ENCODE data around the gene KISS1R. TPM values are rescaled to one million over a fixed set of nuclear protein-coding genes. Genes with fewer than 3 reads are reported as not detected.

The KISS1R gene
- total and polyA plus RNA-seq, 4 donors = not detected

DNA sequence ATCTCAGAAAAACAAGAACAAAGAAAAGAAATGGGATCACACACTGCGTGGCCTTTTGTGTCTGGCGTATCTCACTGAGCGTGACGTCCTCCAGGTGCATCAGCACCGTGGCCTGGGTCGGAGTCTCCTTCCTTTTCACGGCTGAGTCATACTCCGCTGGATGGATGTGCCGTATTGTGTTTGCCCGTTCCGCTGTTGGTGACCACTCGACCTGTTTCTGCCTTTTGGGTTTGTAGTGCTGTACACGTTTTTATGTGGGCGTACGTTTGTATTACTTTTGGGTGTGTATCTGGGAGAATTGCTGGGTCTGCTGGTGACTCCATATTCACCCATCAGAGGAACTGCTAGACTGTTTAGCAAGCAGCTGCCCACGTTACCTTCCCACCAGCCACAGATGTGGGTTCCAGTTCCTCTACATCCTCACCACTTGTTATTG is 20.1 kb downstream of the KISS1R start:
- Histone ChIP-seq H3K9me3 (ENCODE audit: control insufficient read depth in 4 of 4, low read length in 3 of 4) (no peaks in the 10 kb centered on the region), H3K27me3 (ENCODE audit: control insufficient read depth in 4 of 4, insufficient read depth in 4 of 4, low read length in 3 of 4) (no peaks in the 10 kb centered on the region), H3K4me3 (ENCODE audit: low read depth in 1 of 3, low read length in 3 of 3) (no peak overlapping the region), H3K36me3 (ENCODE audit: control insufficient read depth in 4 of 4, insufficient read depth in 3 of 4, low read depth in 1 of 4, low read length in 3 of 4) (no peaks in the 10 kb centered on the region), H3K9ac (ENCODE audit: low read depth in 1 of 2, low read length in 2 of 2) (no peak overlapping the region), H3K4me1 (ENCODE audit: control insufficient read depth in 4 of 4, insufficient read depth in 4 of 4, low read length in 3 of 4) (peaks cover 34 to 66% (median 47%) of the 10 kb centered on the region in 4 donors), H3K27ac (ENCODE audit: low read depth in 1 of 2, low read length in 2 of 2) (no peak overlapping the region)
- WGBS = 91% methylated on average over 16 of the region's 16 CpGs
- no peak for DNase-seq (ENCODE audit: low spot score)
- TF ChIP-seq EGR1 (IDR thresholded peaks at IDR 0.05; ENCODE audit: low read depth in 2 of 2) (no peak), FOXA2 (IDR thresholded peaks at IDR 0.05) (no peak), JUND (IDR thresholded peaks at IDR 0.05) (no peak), RXRA (IDR thresholded peaks at IDR 0.05) (no peak), SP1 (IDR thresholded peaks at IDR 0.05) (no peak), NR2F2 (IDR thresholded peaks at IDR 0.05) (no peak), ATF3 (IDR thresholded peaks at IDR 0.05) (no peak), FOXA1 (IDR thresholded peaks at IDR 0.05) (no peak), HNF4A (conservative IDR thresholded peaks at IDR 0.05) (no peak), RAD21 (IDR thresholded peaks at IDR 0.05) (no peak), HNF4G (IDR thresholded peaks at IDR 0.05) (no peak), TAF1 (conservative IDR thresholded peaks at IDR 0.05) (no peak), GABPA (IDR thresholded peaks at IDR 0.05 in 1 of 2, conservative IDR thresholded peaks at IDR 0.05 in 1 of 2) (no peak), YY1 (IDR thresholded peaks at IDR 0.05) (no peak), ZBTB33 (IDR thresholded peaks at IDR 0.05) (no peak), MAX (IDR thresholded peaks at IDR 0.05) (no peak), REST (IDR thresholded peaks at IDR 0.05) (no peak)
- TF ChIP-seq, protein P1, sequence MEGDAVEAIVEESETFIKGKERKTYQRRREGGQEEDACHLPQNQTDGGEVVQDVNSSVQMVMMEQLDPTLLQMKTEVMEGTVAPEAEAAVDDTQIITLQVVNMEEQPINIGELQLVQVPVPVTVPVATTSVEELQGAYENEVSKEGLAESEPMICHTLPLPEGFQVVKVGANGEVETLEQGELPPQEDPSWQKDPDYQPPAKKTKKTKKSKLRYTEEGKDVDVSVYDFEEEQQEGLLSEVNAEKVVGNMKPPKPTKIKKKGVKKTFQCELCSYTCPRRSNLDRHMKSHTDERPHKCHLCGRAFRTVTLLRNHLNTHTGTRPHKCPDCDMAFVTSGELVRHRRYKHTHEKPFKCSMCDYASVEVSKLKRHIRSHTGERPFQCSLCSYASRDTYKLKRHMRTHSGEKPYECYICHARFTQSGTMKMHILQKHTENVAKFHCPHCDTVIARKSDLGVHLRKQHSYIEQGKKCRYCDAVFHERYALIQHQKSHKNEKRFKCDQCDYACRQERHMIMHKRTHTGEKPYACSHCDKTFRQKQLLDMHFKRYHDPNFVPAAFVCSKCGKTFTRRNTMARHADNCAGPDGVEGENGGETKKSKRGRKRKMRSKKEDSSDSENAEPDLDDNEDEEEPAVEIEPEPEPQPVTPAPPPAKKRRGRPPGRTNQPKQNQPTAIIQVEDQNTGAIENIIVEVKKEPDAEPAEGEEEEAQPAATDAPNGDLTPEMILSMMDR (IDR thresholded peaks at IDR 0.05; ENCODE audit: low read depth, low read length, missing input control) = no peak

Measured in liver (tissue), 9 donors.